Fibroblast of lung (primary cell): Measurements from ENCODE around the gene EPHB1. TPM values are rescaled to one million over a fixed set of nuclear protein-coding genes. Genes with fewer than 3 reads are reported as not detected.

Source experiments
- DNase-seq, 2 donors: peaks; one replicate each; pipeline versions ENCODE4 v3.0.0 to v3.0.0-alpha.2; 2010; ENCODE audit warnings: low read depth in 2 of 2
- H2AFZ ChIP-seq: 2 replicates; pipeline ENCODE4 v1.5.1; 2012; ENCODE audit warnings: low read length, control low read depth, inconsistent platforms
- H3K27ac ChIP-seq: 2 replicates; pipeline ENCODE4 v1.5.1; 2011; ENCODE audit warnings: low read length, control low read depth; ENCODE audit not compliant: insufficient read depth
- H3K27me3 ChIP-seq: 2 replicates; pipeline ENCODE4 v1.5.1; 2011; ENCODE audit warnings: mild to moderate bottlenecking, low read length; ENCODE audit not compliant: control insufficient read depth, insufficient read depth
- H3K36me3 ChIP-seq: 2 replicates; pipeline ENCODE4 v1.5.1; 2011; ENCODE audit warnings: low read length; ENCODE audit not compliant: control insufficient read depth, insufficient read depth
- H3K4me1 ChIP-seq: 2 replicates; pipeline ENCODE4 v1.5.1; 2011; ENCODE audit warnings: low read length; ENCODE audit not compliant: control insufficient read depth, insufficient read depth; ENCODE audit errors: extremely low read depth
- H3K4me2 ChIP-seq: 2 replicates; pipeline ENCODE4 v1.5.1; 2011; ENCODE audit warnings: low read length, control low read depth; ENCODE audit not compliant: insufficient read depth; ENCODE audit errors: extremely low read depth
- H3K4me3 ChIP-seq, 4 experiments: fragments of 200-600 bp in 1 of 4; sonication (generic) in 1 of 4; replicated peaks in 1 of 4; 2 replicates each; pipeline ENCODE4 v1.5.1; 2011 to 2016; ENCODE audit warnings: low read length in 4 of 4, low read depth in 3 of 4, mild to moderate bottlenecking in 3 of 4, control low read depth in 2 of 4, inconsistent platforms in 1 of 4, mixed read lengths in 1 of 4; ENCODE audit not compliant: insufficient read depth in 1 of 4; ENCODE audit errors: control extremely low read depth in 1 of 4
- H3K79me2 ChIP-seq: 2 replicates; pipeline ENCODE4 v1.5.1; 2012; ENCODE audit warnings: mild to moderate bottlenecking, low read length, inconsistent platforms; ENCODE audit not compliant: control insufficient read depth, insufficient read depth
- H3K9ac ChIP-seq: 2 replicates; pipeline ENCODE4 v1.5.1; 2011; ENCODE audit warnings: mild to moderate bottlenecking, low read length, control low read depth; ENCODE audit not compliant: insufficient read depth
- H3K9me3 ChIP-seq: 2 replicates; pipeline ENCODE4 v1.5.1; 2012; ENCODE audit warnings: low read depth, low read length; ENCODE audit not compliant: control insufficient read depth, insufficient read depth
- H4K20me1 ChIP-seq: 2 replicates; pipeline ENCODE4 v1.5.1; 2011; ENCODE audit warnings: low read length; ENCODE audit not compliant: control insufficient read depth, insufficient read depth; ENCODE audit errors: extremely low read depth
- CTCF ChIP-seq, 2 donors: IDR thresholded peaks in 1 of 2; conservative IDR thresholded peaks in 1 of 2; 1 replicate in 1 of 2; 2 replicates in 1 of 2; pipeline ENCODE4 v1.5.1; 2011 to 2012; ENCODE audit warnings: low read length in 2 of 2, control low read depth in 1 of 2, inconsistent platforms in 1 of 2, low read depth in 1 of 2, mild to moderate bottlenecking in 1 of 2
- EZH2 ChIP-seq: IDR thresholded peaks from 2 replicates; pipeline ENCODE4 v1.5.1; 2012; ENCODE audit warnings: low read length, control low read depth, mild to moderate bottlenecking; ENCODE audit errors: missing control alignments
- polyA plus RNA-seq, 2 donors: library from polyadenylated mRNA; depleted of rRNA in 1 of 2; stranded (reverse) in 1 of 2; unstranded in 1 of 2; fragments of >200 nt; gene quantifications; 2 replicates each; pipeline ENCODE4 v1.2.1, GENCODE V29; 2011 to 2012; ENCODE audit warnings: missing spikeins in 1 of 2
- total RNA-seq: library from RNA; depleted of rRNA; stranded (reverse); fragments of >200 nt; gene quantifications from 2 replicates; pipeline ENCODE4 v1.2.1, GENCODE V29; 2014

The EPHB1 gene
- total and polyA plus RNA-seq, 2 donors (not counting 1 experiment from before 2014, with no cell fraction given) = 0.14 to 0.50 TPM

GRCh38 chr3:134922101-134922500 is 127.0 kb downstream of the EPHB1 start:
- DNase-seq = no peak
- Histone ChIP-seq H4K20me1 (no peaks in the 10 kb centered on the region), H3K9me3 (no peaks in the 10 kb centered on the region), H3K27me3 (no peaks in the 10 kb centered on the region), H3K36me3 (no peaks in the 10 kb centered on the region), H3K4me3 (no peak overlapping the region), H3K4me1 (no peaks in the 10 kb centered on the region), H2AFZ (no peak overlapping the region), H3K9ac (no peak overlapping the region), H3K79me2 (no peaks in the 10 kb centered on the region), H3K4me2 (no peak overlapping the region), H3K27ac (no peak overlapping the region)
- TF ChIP-seq EZH2 = no peak
- no peak for TF ChIP-seq CTCF (conservative IDR thresholded peaks at IDR 0.05 in 1 of 2, IDR thresholded peaks at IDR 0.05 in 1 of 2; ENCODE audit: low read depth in 1 of 2, low read length in 2 of 2)

- no peak overlapping the region for H3K27ac ChIP-seq
- no peaks in the 10 kb centered on the region for H3K36me3 ChIP-seq
- no peak overlapping the region for H3K9ac ChIP-seq
- H3K4me3 ChIP-seq = no peak overlapping the region
- H3K9me3 ChIP-seq = no peaks in the 10 kb centered on the region
- H3K4me1 ChIP-seq = no peaks in the 10 kb centered on the region
- no peak overlapping the region for H2AFZ ChIP-seq
- H3K27me3 ChIP-seq = no peaks in the 10 kb centered on the region
- TF ChIP-seq EZH2 = no peak
- no peak for TF ChIP-seq CTCF (conservative IDR thresholded peaks at IDR 0.05 in 1 of 2, IDR thresholded peaks at IDR 0.05 in 1 of 2; ENCODE audit: low read depth in 1 of 2, low read length in 2 of 2)
- no peak overlapping the region for H3K4me2 ChIP-seq
- no peaks in the 10 kb centered on the region for H4K20me1 ChIP-seq
- H3K79me2 ChIP-seq = no peaks in the 10 kb centered on the region
- no peak for DNase-seq
These were observed 127.8 kb downstream of the EPHB1 start for GRCh38 chr3:134922866-134923265.

- DNase-seq = no peak
- Histone ChIP-seq H3K4me3 (no peak overlapping the region), H3K27me3 (no peaks in the 10 kb centered on the region), H3K79me2 (no peaks in the 10 kb centered on the region), H3K9ac (no peak overlapping the region), H3K27ac (no peak overlapping the region), H3K4me1 (no peaks in the 10 kb centered on the region), H3K4me2 (no peak overlapping the region), H3K9me3 (no peaks in the 10 kb centered on the region), H4K20me1 (no peaks in the 10 kb centered on the region), H2AFZ (no peak overlapping the region), H3K36me3 (no peaks in the 10 kb centered on the region)
- TF ChIP-seq EZH2 = no peak
These were observed 128.2 kb downstream of the EPHB1 start for GRCh38 chr3:134923286-134923685.
